22Rv1 (cell line): ENCODE results near the gene CEPT1.
"Not testable (repeated sequence)": the region's sequence is repeated elsewhere in the genome, so short reads cannot be mapped to it uniquely, and the experiment has no call there.

ENCODE experiments used
- CTCF ChIP-seq: fragments of 450-650 bp; IDR thresholded peaks from 2 replicates; pipeline ENCODE4 v1.5.1; 2017; ENCODE audit warnings: mild to moderate bottlenecking
- ZFX ChIP-seq: fragments of 450-650 bp; IDR thresholded peaks from 2 replicates; pipeline ENCODE4 v1.6.1; 2017; ENCODE audit warnings: antibody characterized with exemption, borderline replicate concordance

GRCh38 chr1:111215285-111215684 is 75.3 kb downstream of the CEPT1 start:
- TF ChIP-seq CTCF, ZFX: not testable (repeated sequence)
